HG03558 (cell line): ENCODE measurements around the gene GP1BB.

ENCODE experiments used
- ATAC-seq: cut with Tn5 transposase; IDR thresholded peaks from one replicate; pipeline ENCODE4 v1.9.1; 2021; ENCODE audit warnings: moderate number of reproducible peaks; ENCODE audit not compliant: unreplicated experiment; ENCODE audit errors: extremely low read depth

GP1BB gene

DNA sequence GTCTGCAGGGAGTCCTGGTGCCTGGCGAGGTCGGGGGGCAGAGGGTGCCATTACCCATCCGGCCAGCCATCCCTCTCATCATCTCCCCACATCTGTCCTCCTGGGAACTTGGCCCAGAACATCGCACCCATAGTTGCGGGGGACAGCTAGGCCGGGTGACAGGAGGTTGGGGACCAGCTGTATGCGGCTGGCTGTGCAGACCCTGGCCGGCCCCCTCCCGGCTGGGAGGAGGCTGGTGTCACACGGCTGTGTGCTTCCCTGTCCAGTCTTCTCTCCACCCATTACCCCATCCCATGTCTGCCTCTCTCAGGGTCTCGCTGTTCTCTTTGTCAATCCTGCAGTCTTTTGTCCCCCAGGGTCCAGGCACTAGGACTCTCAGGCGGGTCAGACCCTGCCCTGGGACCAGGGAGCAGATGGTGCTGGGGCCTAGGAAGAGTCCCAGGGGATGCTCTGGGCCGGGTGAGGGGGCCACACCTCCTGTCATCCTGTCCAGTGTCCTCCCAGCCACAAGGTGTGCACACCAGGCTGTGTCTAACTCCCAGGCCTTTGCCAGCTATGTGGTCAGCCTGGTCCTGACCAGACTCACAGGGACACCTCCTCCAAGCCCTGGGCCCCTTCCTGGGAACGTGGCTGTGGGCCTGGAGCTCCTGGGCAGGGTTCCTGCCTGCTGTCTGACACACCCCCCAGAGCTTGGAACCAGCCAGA lies 30.8 kb downstream of the GP1BB start:
- ATAC-seq = no peak

DNA sequence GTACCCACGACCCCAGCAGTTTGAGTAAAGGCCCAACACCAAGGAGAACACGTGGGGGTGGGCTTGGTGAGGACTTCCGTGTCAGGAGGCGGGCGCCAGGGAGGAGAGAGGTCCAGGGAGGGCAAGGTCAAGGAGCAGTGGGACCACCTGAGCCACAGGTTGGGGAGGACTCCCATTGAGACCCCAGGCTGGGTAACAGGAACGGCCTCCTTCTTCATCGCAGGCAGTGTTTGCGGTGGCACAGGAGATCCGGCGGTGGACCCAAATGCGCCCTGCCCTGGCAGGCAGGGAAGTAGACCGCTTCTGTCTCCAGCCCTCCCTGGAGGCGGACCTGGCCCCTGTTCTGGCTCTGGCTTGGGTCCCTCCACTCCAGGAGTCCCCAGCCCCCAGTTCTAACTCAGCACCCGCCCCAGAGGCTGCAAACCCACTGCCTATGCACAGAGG lies 31.4 kb downstream of the GP1BB start:
- no peak for ATAC-seq

DNA sequence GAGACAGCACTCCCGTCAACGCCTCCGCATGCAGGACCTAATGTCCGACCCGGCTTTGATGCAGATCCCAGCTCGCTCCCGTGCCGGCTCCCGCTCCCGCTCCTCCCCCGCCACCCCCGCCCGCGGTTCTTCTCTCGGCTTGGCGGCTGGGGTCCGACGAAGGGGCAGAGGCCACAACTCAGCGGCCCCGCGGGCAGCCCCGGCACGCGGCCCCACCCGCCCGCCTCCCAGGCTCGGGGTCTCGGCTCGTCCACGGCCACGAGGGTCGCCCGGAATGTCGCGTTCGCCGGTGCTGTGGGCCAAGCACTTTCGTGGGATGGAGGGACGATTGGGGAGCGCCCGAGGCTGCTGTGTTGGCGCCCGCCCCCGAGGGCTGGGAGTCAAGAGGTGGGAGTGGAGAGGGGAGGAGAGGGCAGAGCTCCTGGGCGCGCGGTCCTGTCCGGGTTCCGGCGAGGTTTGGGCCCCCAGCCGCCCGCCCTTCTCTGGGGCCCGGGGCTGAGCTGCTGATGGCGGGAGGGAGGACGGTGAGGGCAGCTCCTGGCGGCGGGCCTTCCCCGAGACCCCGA lies 31.9 kb downstream of the GP1BB start:
- ATAC-seq = no peak

DNA sequence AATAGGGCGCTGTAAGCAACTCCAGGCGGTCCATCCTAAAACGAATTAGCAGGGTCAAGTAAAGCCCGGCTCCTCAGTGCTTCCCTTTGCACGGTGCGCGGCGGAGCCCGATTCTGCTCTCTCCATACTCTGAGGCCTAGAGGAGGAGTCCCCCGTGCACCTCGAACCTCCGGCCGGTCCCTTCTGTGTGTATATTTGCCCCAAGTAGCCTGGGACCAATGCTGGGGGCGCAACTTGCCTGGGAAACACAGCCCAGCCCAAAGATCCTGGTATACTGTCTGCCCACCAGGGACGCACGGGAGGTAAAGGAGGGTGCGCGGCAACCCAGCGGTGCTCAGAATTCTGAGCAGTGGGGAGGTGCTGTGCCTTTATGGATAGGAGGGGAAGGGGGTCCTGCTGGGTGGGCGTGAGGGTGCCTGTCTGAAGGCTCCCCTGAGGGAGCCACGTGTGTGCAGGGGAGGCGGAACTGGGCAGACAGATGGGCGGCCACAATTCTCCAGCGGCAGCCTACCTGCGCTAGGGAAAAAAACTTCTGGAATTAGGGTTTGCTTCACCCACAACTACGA lies 32.5 kb downstream of the GP1BB start:
- no peak for ATAC-seq

DNA sequence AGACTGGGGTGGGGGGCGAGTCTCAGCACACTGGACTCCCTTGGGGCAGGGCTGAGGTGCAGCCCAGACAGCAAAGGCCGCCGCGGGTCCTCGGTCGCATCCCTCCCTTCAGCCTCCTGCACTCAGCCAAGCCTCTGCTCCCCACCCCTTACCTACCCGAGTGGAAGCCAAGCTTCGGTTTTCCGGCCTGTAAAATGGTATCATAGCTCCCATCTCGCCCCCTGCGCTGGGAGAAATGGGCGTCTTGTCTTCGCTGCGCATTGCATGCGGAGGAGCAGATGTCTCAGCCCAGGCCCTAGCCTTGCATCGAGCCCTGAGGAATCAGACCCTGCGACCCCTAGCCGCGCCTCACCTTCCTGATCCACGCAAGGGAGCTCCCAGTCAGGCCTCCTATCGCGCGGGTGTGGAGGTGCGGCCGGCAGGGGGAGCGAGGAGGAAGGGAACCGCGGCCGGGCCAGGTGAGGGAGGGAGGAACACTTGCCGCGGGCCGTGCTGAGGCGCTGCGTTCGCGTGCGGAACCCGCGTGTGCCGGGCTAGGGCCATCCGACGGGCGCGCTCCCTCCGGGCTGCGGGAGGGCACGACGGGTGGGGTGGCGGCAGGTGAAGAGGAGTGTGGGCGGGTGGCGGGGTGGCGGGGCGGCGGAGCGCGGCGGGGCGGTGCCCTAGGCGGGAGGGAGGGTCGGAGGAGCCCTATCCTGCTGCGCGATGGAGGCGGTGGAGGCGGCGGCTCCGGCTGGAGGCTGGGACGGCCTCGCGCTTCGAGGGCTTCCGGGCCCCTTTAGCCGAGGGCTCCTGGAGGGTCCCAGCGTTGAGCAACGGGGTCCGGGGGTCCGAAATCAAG lies 33.2 kb downstream of the GP1BB start:
- no peak for ATAC-seq

DNA sequence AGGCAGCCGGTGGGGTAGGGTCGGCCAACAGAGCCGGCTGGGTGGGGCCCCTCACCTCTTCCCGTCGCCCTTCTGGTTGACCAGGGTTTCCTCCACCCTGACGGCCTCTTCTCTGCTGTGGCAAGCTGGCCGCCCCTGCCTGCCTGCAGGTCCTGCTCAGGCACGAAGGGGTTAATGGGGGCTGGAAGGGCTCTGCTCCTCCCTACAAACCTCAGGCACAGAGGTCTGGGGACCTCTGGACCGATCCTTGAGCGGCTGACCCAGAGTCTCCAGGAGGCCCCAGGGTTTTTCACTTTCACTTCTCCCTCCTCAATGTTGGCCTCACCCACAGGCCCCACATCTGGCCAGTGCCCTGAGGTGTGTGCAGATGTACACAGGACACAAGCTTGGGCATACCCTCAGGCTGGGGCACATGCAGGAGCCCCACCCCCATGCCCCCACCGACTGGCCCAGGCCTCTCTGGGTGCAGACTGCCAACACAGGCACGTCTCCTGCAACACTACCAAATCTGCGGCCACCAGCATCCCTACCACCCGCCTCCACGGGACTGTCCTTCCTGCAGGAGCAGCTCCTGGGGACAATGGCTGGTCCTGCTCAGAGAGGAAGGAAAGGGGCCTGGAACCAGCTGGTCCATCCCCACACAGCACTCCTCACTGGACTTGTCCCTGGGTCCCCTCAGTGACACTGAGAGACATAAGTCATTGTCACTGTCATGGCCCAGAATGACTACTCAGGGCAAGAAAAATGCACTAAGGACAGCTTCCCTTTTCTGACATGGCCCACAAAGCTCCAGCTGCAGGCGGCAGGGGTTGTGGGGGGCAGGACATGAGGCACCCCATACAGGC lies 34.0 kb downstream of the GP1BB start:
- ATAC-seq = no peak

DNA sequence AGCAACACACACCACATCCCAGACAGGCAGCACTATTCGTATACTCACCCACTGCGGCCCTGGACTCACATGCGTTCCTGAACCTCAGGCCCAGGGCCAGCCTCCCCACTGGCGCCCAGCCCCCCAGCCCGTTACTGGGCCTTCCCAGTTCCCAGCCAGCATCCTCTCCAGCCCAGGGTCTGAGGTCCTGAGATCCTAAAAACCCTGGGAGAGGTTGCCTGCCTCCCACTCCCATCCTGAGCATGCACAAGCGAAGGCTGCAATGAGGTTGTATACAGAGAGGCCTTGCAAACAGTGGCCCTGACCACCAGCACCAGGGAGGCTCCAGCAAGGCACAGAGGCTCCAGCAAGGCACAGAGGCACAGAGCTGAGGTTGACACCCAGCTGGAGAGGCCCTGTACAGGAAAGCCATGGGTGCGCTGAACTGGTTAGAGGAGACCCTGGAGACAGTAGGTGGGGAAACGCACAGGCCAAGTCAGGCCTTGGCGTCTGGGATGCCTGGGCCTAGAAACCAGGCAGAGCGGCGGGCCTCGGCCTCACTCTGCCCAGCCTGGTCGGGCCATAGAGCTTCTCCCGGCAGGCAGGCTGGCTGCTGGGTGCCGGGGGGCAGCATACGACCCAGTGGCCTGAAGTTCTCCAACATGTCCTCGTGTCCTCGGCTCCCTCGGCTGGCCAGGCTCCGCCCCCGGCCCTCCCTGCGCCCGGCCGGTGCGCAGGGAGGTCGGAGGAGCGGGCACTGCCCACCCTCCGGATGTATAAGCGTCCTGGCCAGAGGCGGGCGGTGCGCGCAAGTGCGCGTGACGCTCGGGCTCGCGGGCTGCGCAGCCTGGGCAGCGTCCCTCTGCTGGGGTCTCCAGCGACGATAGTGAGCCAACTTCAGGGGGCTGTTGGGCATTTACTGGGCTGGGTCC lies 34.9 kb downstream of the GP1BB start:
- no peak for ATAC-seq

DNA sequence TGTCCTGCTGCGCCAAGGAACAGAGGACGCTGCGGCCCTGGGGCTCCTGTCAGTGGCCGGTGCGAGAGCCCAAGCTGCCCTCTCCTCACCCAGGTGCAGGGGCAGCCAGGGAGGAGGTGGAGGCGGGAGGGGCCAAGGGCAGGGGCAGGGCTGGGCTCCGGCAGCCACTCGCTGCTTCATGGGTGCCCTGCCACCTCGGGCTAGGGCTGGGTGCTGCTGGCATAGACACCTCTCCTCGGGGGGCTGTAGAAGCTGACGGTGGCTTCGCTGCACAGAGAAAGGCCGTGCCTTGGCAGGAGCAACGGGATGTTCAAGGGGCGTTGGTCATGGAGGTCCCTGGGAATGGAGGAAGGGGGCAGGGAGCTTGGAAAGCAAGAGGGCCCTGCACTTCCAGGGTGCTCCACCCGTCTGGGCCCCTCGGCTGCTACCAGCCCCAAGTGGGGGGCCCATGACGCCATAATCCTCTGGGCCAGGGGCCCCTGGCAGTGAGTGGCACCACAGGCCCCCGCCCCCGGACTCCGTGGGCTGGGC lies 35.6 kb downstream of the GP1BB start:
- ATAC-seq = no peak

DNA sequence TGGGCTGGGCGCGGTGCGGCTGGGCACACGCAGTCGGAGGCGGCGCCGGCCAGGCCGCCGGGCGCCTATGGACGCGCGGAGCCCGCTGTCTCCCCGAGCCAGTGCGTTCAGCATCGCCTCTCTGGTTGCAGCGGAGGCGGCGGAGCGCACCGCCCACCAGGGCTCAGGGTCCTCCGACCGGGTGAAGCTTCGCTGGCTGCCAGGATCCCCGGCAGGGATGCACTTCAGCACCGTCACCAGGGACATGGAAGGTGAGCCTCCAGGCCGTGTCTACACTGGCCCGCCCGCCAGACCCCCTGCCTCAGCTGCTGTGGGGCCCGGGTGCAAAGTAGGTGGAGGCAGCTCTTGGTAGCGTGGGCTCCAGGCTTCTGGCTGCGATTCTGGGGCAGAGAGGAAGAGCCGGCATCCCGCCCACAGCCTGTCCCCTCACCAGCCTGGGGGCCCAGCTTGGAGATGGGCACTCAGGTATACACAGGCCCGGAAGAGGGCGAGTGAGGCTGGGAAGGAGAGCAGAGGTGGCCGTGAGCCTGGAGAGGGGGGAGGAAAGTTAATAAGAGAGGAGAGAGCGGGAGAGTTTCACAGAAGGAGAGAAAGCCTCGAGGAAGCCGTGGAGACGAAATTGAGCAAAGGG lies 36.2 kb downstream of the GP1BB start:
- ATAC-seq = no peak

DNA sequence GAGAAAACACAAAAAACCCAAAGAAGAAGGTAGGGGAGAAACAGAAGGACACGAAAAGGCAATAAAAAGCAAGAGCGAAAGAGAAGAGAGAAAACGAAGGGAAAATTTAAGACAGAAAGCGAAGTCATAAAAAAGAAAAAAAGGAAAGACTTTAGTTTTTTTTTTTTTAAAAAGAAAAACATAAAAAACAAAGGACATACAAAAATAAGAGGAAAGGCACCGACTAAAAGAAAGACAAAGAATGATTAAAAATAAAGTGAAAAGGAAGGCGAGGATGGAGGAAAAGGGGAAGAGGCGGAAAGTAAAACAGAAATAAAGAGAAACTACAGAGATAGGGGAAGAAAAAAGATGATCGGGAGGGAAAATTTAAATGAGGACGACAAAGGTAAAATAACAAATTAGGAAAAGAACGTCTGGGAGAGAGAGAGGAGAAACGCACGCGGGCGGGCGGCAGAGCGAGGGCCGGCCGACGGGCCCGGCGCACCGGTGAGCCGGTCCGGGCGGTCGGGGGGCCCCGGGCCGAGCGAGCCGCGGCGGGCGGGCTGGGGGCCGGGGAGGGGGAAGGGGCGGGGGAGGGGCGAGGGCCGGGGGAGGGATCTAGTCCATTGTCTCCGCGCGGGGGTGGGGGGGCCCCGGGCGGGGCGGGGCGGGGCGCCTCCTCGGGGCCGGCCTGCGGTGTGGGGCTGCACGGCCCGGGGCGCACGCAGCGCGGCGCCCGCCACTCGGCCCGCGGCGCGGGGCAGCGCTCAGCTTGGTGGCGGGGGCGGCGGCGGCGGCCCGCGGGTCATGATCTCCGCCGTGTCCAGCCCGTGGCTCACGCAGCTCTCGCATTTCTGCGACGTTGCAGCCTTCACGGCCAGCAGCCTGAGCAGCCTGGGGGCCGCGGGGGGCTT lies 37.0 kb downstream of the GP1BB start, which contains the start of gene TBX1:
TSS of gene TBX1 (plus strand) at position 721 of the 893 bp plus-strand sequence. CDS start at position 787, 66 bp downstream.
- no peak for ATAC-seq

DNA sequence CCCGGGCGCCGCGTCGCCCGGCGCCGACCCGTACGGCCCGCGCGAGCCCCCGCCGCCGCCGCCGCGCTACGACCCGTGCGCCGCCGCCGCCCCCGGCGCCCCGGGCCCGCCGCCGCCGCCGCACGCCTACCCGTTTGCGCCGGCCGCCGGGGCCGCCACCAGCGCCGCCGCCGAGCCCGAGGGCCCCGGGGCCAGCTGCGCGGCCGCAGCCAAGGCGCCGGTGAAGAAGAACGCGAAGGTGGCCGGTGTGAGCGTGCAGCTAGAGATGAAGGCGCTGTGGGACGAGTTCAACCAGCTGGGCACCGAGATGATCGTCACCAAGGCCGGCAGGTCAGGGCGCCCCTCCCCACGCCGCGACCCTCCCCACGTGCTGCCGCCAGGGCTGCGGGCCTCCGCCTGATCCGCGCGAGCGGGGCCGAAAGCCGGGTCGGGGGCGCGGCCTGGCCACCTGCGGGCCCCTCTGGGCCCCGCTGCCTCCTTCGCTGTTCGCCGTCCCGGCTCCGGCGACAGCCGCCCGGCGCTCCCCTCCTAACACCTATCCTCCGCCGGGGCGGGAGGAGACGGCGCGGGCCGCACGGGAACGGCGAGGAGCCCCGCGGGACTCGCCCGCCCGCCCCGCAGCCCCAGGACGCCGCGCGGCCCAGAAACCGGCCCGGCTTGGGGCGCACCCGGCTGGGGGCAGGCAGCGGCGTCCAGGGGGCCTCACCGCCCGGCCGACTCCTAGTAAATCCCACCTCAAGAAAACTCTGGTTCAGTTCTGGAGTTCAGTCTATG lies 37.8 kb downstream of the GP1BB start:
- ATAC-seq = no peak

DNA sequence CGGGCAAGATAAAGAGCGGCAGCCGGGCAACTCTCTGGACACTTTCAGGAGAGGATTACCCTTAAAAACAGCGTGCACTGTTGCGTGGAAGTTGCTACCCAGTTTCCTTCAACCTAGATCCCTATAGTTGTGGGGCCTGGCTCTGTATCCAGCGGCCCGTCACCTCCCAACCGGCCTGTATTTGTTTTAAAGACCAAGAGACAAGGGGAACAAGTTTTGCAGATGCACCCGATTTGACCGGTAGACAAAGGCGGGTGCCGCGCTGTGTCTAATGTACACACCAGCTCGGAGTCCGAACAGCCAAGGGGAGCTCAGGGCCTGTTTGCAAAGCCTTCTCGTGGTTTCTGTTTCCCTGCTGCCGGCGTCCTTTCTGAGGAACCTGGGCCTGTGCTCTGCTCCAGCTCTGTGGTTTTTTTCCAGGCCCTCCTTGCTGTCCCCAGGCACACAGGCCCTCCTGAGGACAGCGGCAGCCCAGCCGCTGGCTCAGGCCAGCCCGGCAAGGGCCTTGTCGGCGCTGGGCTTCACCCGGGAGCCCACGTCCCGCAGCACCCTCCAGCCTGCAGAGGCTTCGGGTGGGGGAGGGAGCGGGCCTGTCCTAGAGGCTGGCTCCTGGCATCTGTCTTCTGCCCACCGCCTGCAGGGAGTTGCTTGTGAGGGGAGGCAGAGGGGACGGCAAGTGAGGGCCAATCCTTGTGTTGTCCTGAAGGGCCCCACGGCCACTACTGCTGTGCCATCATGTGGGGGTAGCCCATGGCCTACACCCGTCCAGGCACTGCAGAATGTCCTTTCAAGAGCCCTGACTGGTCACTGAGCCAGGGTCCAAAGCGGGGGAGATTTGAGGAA lies 38.6 kb downstream of the GP1BB start:
- ATAC-seq = no peak

DNA sequence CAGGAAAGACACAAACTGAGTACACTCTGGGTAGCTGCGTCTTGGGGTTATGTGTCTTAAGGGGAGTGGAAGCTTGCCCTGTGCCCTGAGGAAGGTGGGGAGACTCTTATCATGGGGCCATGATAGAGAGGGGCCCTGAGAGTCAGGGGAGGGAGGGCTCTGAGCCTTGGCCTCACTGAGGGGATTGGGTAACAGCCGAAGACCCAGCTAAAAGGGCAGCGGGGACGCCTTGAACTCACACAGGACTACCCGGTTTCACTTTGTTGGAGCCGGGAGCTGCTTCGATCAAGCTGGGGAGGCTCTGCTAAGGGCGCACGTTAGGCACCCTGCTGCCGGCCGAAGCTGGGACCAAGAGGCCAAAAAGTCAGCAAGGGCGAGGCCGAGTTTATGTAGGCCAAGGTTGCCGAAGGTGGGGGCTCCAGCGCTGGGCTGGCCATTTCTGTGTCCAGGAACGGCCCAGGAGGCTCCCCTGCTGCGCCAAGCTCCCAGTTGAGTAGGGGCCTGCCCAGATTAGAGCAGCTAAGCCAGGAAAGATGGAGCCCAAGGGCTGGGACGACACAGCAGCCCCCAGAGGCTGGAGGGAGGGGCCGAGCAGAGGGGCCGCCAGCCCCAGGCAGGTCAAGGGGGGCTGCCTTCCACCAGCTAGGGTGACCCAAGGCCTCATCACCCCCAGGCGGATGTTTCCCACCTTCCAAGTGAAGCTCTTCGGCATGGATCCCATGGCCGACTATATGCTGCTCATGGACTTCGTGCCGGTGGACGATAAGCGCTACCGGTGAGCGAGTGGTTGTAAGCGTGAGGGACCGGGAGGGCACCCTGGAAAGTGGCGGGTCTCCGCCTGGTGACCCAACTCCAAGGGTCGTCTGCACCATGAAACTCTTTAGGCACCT lies 39.5 kb downstream of the GP1BB start:
- ATAC-seq = no peak

DNA sequence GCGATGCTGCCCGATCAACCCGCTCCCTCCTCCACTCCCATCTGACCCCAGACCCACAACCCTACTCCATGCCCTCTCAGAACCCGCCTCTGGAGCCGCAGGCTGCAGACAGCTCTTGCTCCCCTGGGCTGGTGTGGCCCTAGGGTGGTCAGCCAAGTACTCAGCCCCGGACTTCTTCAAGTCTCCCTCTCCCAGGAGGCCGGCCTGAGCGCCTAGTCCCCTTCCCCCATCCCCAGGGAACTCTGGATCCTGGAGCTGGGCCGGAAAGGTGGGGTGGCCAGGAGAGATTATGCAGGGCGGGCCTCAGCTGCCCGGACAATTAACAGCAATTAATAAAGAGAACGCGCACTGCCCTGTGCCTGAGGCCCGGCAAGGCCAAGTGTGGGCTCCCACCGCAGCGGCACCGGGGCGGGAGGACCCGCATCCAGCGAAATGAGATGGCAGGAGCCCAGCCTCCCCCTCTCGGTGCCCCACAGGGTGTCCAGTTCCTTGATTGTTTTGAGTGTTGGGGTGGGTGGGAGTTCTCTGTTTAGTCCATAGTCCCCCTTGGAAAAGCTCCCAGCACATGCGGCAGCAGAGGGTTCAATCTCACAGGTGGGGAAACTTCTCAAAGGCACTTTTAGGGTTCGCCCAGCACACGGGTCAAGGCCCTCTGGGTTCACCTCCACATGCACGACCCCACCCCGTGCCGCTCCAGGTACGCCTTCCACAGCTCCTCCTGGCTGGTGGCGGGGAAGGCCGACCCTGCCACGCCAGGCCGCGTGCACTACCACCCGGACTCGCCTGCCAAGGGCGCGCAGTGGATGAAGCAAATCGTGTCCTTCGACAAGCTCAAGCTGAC lies 40.3 kb downstream of the GP1BB start:
- ATAC-seq = no peak
